GM23338 (cell line): ENCODE measurements around the gene AOPEP. TPM values are rescaled to one million over a fixed set of nuclear protein-coding genes. Genes with fewer than 3 reads are reported as not detected.
A peak's percentile ranks its signal among the peaks of the same experiment; 100 is the strongest.

Experiments used
- ATAC-seq: fragments of 200-7000 bp; cut with Tn5 transposase; 3 replicates; pipeline ENCODE4 v1.9.1; 2020
- DNase-seq: peaks from one replicate; pipeline ENCODE4 v3.0.0-alpha.2; 2015; ENCODE audit warnings: low spot score
- H2AFZ ChIP-seq: fragments of 200-600 bp; sonication (generic); 2 replicates; pipeline ENCODE4 v1.8.0; 2016; ENCODE audit warnings: antibody characterized with exemption, mild to moderate bottlenecking, moderate library complexity
- H3F3A ChIP-seq: fragments of 200-600 bp; sonication (generic); replicated peaks from 2 replicates; pipeline ENCODE4 v1.8.0; 2017; ENCODE audit warnings: antibody characterized with exemption, mixed run types, low read depth
- H3K27ac ChIP-seq: fragments of 200-600 bp; sonication (generic); 2 replicates; pipeline ENCODE4 v1.6.1; 2016; ENCODE audit warnings: low read depth
- H3K27me3 ChIP-seq: fragments of 200-600 bp; sonication (generic); 2 replicates; pipeline ENCODE4 v1.8.0; 2016; ENCODE audit warnings: mild to moderate bottlenecking, mixed run types, moderate library complexity; ENCODE audit not compliant: insufficient read depth
- H3K36me3 ChIP-seq: fragments of 200-600 bp; sonication (generic); 2 replicates; pipeline ENCODE4 v1.8.0; 2016; ENCODE audit warnings: mild to moderate bottlenecking; ENCODE audit not compliant: insufficient read depth
- H3K4me1 ChIP-seq: fragments of 200-600 bp; sonication (generic); 2 replicates; pipeline ENCODE4 v1.8.0; 2016; ENCODE audit warnings: mild to moderate bottlenecking, moderate library complexity; ENCODE audit not compliant: insufficient read depth
- H3K4me2 ChIP-seq: fragments of 200-600 bp; sonication (generic); 2 replicates; pipeline ENCODE4 v1.7.1; 2017; ENCODE audit warnings: mixed run types
- H3K4me3 ChIP-seq: fragments of 200-600 bp; sonication (generic); 2 replicates; pipeline ENCODE4 v1.6.1; 2016; ENCODE audit warnings: mixed run types
- H3K79me2 ChIP-seq: fragments of 200-600 bp; sonication (generic); replicated peaks from 2 replicates; pipeline ENCODE4 v1.8.0; 2017; ENCODE audit warnings: mild to moderate bottlenecking; ENCODE audit not compliant: insufficient read depth
- H3K9me2 ChIP-seq: fragments of 200-600 bp; sonication (generic); 2 replicates; pipeline ENCODE4 v1.8.0; 2017; ENCODE audit not compliant: insufficient read depth
- H4K20me1 ChIP-seq: fragments of 200-600 bp; sonication (generic); replicated peaks from 2 replicates; pipeline ENCODE4 v1.8.0; 2017; ENCODE audit warnings: mild to moderate bottlenecking; ENCODE audit not compliant: insufficient read depth
- H3K27ac Mint-ChIP-seq: 2 replicates; pipeline ENCODE4 v1.8.0; 2020; ENCODE audit warnings: inconsistent platforms, mild to moderate bottlenecking, moderate library complexity, mixed read lengths
- H3K27me3 Mint-ChIP-seq: 3 replicates; pipeline ENCODE4 v1.8.0; 2022; ENCODE audit warnings: low read depth, mild to moderate bottlenecking, moderate library complexity, mixed read lengths, inconsistent platforms; ENCODE audit not compliant: insufficient read depth, poor library complexity
- H3K36me3 Mint-ChIP-seq: 3 replicates; pipeline ENCODE4 v1.8.0; 2021; ENCODE audit warnings: low read depth, mild to moderate bottlenecking, inconsistent platforms, moderate library complexity, mixed read lengths
- H3K4me1 Mint-ChIP-seq: 3 replicates; pipeline ENCODE4 v1.8.0; 2020; ENCODE audit warnings: mild to moderate bottlenecking, inconsistent platforms, mixed read lengths
- H3K4me3 Mint-ChIP-seq: 3 replicates; pipeline ENCODE4 v1.8.0; 2021; ENCODE audit warnings: moderate library complexity, mild to moderate bottlenecking, inconsistent platforms, mixed read lengths
- H3K9me3 Mint-ChIP-seq: 3 replicates; pipeline ENCODE4 v1.8.0; 2020; ENCODE audit warnings: moderate library complexity, mild to moderate bottlenecking, inconsistent platforms, mixed read lengths
- CREB1 ChIP-seq: fragments of 250-450 bp; sonication (Bioruptor Pico); IDR thresholded peaks from 2 replicates; pipeline ENCODE4 v1.5.0; 2020; ENCODE audit warnings: low read depth, mild to moderate bottlenecking, moderate library complexity
- JUNB ChIP-seq: IDR thresholded peaks from one replicate; pipeline ENCODE4 v1.6.1; 2016; ENCODE audit warnings: antibody characterized with exemption; ENCODE audit not compliant: unreplicated experiment
- NANOG ChIP-seq: IDR thresholded peaks from 2 replicates; pipeline ENCODE4 v1.6.1; 2016; ENCODE audit warnings: antibody characterized with exemption, borderline replicate concordance
- POLR2AphosphoS5 ChIP-seq: IDR thresholded peaks from 2 replicates; pipeline ENCODE4 v1.6.1; 2016; ENCODE audit warnings: antibody characterized with exemption, low read depth
- STAT1 ChIP-seq: IDR thresholded peaks from one replicate; pipeline ENCODE4 v1.6.1; 2016; ENCODE audit warnings: antibody characterized with exemption; ENCODE audit not compliant: unreplicated experiment
- ZNF114 ChIP-seq: fragments of 250-450 bp; sonication (Bioruptor Pico); IDR thresholded peaks from 2 replicates; pipeline ENCODE4 v1.5.0; 2020; ENCODE audit warnings: mild to moderate bottlenecking, moderate library complexity
- ZNF331 ChIP-seq: fragments of 250-450 bp; sonication (Bioruptor Pico); IDR thresholded peaks from 2 replicates; pipeline ENCODE4 v1.5.0; 2020; ENCODE audit warnings: low read depth, mild to moderate bottlenecking, moderate library complexity
- ZNF462 ChIP-seq: fragments of 250-450 bp; sonication (Bioruptor Pico); IDR thresholded peaks from 2 replicates; pipeline ENCODE4 v1.5.0; 2020; ENCODE audit warnings: mild to moderate bottlenecking, moderate library complexity
- polyA plus RNA-seq: library from polyadenylated mRNA; unstranded; fragments of >200 nt; fragmentation: Nextera tagmentation; extraction: Ambion mirVana; gene quantifications from 2 replicates; pipeline ENCODE4 v1.2.1, GENCODE V29; 2016
- total RNA-seq: library from RNA; depleted of rRNA; stranded (reverse); fragments of >200 nt; shearing (Covaris generic); gene quantifications from 2 replicates; pipeline ENCODE4 v1.2.3, GENCODE V29; 2014
- TF ChIP-seq, protein P1 (sequence below), 2 experiments: fragments of 200-600 bp in 1 of 2; sonication (generic) in 1 of 2; conservative IDR thresholded peaks; 2 replicates each; pipeline versions ENCODE4 v1.5.1 to v1.6.1; 2016 to 2017; ENCODE audit warnings: antibody characterized with exemption in 2 of 2, low read depth in 2 of 2, mild to moderate bottlenecking in 2 of 2, moderate library complexity in 1 of 2

Gene AOPEP
- total and polyA plus RNA-seq, 2 experiments from 2014 or later: 7.0 to 16.5 TPM

- TF ChIP-seq ZNF462 (CRISPR knock-in tag): no peak
- no peak for TF ChIP-seq NANOG
- no peak for TF ChIP-seq ZNF114 (CRISPR knock-in tag)
- TF ChIP-seq JUNB: no peak
- no peak for TF ChIP-seq POLR2AphosphoS5
- TF ChIP-seq CREB1 (CRISPR knock-in tag): no peak
These were observed 170.0 kb downstream of the AOPEP start (continued) for GRCh38 chr9:94896512-94896911.

- peaks cover 2% of the 10 kb centered on the region for H3K27me3 Mint-ChIP-seq
- ATAC-seq (no peak), DNase-seq (no peak)
- H3K4me1 ChIP-seq: peaks cover 9% of the 10 kb centered on the region
- TF ChIP-seq, protein P1, sequence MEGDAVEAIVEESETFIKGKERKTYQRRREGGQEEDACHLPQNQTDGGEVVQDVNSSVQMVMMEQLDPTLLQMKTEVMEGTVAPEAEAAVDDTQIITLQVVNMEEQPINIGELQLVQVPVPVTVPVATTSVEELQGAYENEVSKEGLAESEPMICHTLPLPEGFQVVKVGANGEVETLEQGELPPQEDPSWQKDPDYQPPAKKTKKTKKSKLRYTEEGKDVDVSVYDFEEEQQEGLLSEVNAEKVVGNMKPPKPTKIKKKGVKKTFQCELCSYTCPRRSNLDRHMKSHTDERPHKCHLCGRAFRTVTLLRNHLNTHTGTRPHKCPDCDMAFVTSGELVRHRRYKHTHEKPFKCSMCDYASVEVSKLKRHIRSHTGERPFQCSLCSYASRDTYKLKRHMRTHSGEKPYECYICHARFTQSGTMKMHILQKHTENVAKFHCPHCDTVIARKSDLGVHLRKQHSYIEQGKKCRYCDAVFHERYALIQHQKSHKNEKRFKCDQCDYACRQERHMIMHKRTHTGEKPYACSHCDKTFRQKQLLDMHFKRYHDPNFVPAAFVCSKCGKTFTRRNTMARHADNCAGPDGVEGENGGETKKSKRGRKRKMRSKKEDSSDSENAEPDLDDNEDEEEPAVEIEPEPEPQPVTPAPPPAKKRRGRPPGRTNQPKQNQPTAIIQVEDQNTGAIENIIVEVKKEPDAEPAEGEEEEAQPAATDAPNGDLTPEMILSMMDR (conservative IDR thresholded peaks at IDR 0.05; ENCODE audit: low read depth in 2 of 2): no peak
- TF ChIP-seq ZNF331 (CRISPR knock-in tag) (no peak), ZNF114 (CRISPR knock-in tag) (no peak), NANOG (no peak), STAT1 (no peak)
- H3F3A ChIP-seq: no peaks in the 10 kb centered on the region
- peaks cover 26% of the 10 kb centered on the region for H3K4me1 Mint-ChIP-seq
- H3K36me3 Mint-ChIP-seq: no peaks in the 10 kb centered on the region
- peak overlapping the region; percentile 52 for H3K27ac Mint-ChIP-seq
- H3K4me3 Mint-ChIP-seq: no peak overlapping the region
- no peaks in the 10 kb centered on the region for H3K27me3 ChIP-seq
- H3K79me2 ChIP-seq: no peaks in the 10 kb centered on the region
- no peaks in the 10 kb centered on the region for H3K36me3 ChIP-seq
- no peaks in the 10 kb centered on the region for H4K20me1 ChIP-seq
- no peak overlapping the region for H2AFZ ChIP-seq
- H3K9me3 Mint-ChIP-seq: no peaks in the 10 kb centered on the region
- H3K27ac ChIP-seq: no peak overlapping the region
- no peak overlapping the region for H3K4me3 ChIP-seq
- no peak overlapping the region for H3K4me2 ChIP-seq
- no peaks in the 10 kb centered on the region for H3K9me2 ChIP-seq
These were observed 173.1 kb downstream of the AOPEP start for GRCh38 chr9:94899464-94900221.
